ENCODE data around the gene OSBPL10. TPM values are rescaled to one million over a fixed set of nuclear protein-coding genes. Genes with fewer than 3 reads are reported as not detected.

Gene OSBPL10
- total RNA-seq, 1 donor from 2014 or later = 8.4 TPM

DNA sequence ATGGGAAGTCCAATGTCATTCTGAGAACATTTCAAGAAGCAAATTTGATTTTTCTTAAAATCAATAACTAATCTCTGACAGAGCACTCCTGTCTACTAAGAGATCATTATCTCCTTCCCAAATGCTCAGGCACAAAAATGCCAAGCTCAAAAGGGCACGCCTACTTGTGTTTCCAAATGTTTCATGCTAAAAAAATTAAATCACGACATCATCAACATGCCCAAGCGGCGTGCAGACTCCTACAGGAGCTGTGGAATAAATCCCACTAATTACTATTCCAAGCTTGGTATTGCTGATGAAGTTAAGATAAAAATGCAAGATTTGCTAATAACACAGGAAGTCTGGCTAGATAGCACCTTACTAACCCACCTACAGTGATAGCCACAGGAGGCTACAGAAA lies 140.8 kb downstream of the OSBPL10 start:
- no peaks in the 10 kb centered on the region for H3K79me2 ChIP-seq (ENCODE audit: low read depth)
- no peaks in the 10 kb centered on the region for H3K27me3 ChIP-seq
- H3K4me3 ChIP-seq = no peak overlapping the region
- no peak for DNase-seq (ENCODE audit: low spot score)
- Mint-ChIP-seq H3K4me3 (no peak overlapping the region), H3K4me1 (peaks cover 2% of the 10 kb centered on the region), H3K27me3 (ENCODE audit: insufficient read depth, low read depth) (no peaks in the 10 kb centered on the region), H3K9me3 (no peaks in the 10 kb centered on the region), H3K27ac (no peak overlapping the region), H3K36me3 (no peaks in the 10 kb centered on the region)
- no peak overlapping the region for H2AFZ ChIP-seq (replicated peaks)
- TF ChIP-seq, protein P1, sequence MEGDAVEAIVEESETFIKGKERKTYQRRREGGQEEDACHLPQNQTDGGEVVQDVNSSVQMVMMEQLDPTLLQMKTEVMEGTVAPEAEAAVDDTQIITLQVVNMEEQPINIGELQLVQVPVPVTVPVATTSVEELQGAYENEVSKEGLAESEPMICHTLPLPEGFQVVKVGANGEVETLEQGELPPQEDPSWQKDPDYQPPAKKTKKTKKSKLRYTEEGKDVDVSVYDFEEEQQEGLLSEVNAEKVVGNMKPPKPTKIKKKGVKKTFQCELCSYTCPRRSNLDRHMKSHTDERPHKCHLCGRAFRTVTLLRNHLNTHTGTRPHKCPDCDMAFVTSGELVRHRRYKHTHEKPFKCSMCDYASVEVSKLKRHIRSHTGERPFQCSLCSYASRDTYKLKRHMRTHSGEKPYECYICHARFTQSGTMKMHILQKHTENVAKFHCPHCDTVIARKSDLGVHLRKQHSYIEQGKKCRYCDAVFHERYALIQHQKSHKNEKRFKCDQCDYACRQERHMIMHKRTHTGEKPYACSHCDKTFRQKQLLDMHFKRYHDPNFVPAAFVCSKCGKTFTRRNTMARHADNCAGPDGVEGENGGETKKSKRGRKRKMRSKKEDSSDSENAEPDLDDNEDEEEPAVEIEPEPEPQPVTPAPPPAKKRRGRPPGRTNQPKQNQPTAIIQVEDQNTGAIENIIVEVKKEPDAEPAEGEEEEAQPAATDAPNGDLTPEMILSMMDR (IDR thresholded peaks at IDR 0.05) = no peak
- TF ChIP-seq EZH2phosphoT487 (IDR thresholded peaks at IDR 0.05) = no peak
- TF ChIP-seq EZH2 (IDR thresholded peaks at IDR 0.05) = no peak
- no peaks in the 10 kb centered on the region for H3K36me3 ChIP-seq
- no peak overlapping the region for H3K4me2 ChIP-seq
- H3K4me1 ChIP-seq = peaks cover 6% of the 10 kb centered on the region
- no peaks in the 10 kb centered on the region for H3K9me3 ChIP-seq (ENCODE audit: low read depth)
- H4K20me1 ChIP-seq (ENCODE audit: low read depth) = no peaks in the 10 kb centered on the region
- H3K9ac ChIP-seq = no peak overlapping the region
- no peak overlapping the region for H3K27ac ChIP-seq
- H3F3A ChIP-seq (ENCODE audit: low read depth) = no peaks in the 10 kb centered on the region

DNA sequence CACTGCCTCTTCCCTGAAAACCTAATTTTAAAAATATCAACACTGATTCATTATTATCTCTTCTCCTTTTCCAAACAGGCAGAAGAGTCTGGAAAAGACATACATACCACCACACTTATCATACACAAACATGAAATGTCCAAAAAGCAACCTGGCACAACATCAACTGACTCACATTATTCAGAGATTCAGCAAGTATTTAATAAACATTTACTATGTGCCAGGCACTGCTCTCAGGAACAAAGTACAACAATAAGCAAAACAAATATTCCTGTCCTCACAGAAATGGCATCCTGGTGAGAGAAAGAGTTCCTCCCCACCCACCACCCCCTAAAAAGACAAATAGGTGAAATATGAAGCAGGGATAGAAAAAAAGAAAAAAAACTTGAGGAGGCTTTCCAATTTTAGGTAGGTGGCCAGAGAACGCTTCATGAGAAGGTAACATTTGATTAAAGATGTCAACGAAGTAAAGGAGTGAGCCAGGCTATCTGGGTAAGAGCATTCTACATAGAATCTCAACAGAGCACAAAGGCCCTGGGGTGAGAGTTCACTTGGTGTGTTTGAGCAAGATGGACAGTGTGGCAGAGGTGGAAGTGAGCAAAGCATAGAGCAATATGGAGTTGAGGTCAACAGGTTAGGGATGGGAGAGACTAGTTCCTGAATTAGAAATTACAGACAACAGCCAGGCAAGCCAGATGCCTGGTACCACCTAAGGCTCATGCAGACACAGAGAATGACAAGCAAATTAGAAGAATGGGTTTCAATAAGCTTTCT lies 141.7 kb downstream of the OSBPL10 start:
- Histone ChIP-seq H4K20me1 (ENCODE audit: low read depth) (no peaks in the 10 kb centered on the region), H3K4me1 (peaks cover 6% of the 10 kb centered on the region), H3K4me3 (no peak overlapping the region), H3K36me3 (no peaks in the 10 kb centered on the region), H3K27me3 (no peaks in the 10 kb centered on the region), H3K9me3 (ENCODE audit: low read depth) (no peaks in the 10 kb centered on the region), H3F3A (ENCODE audit: low read depth) (no peaks in the 10 kb centered on the region), H2AFZ (replicated peaks) (no peak overlapping the region), H3K79me2 (ENCODE audit: low read depth) (no peaks in the 10 kb centered on the region), H3K4me2 (no peak overlapping the region), H3K9ac (no peak overlapping the region), H3K27ac (no peak overlapping the region)
- Mint-ChIP-seq H3K27me3 (ENCODE audit: insufficient read depth, low read depth) (no peaks in the 10 kb centered on the region), H3K27ac (no peak overlapping the region), H3K4me3 (no peak overlapping the region), H3K4me1 (peaks cover 2% of the 10 kb centered on the region), H3K36me3 (no peaks in the 10 kb centered on the region), H3K9me3 (no peaks in the 10 kb centered on the region)
- TF ChIP-seq EZH2phosphoT487 (IDR thresholded peaks at IDR 0.05) (no peak), EZH2 (IDR thresholded peaks at IDR 0.05) (no peak)
- TF ChIP-seq, protein P1 (IDR thresholded peaks at IDR 0.05) = no peak
- DNase-seq (ENCODE audit: low spot score) = no peak

DNA sequence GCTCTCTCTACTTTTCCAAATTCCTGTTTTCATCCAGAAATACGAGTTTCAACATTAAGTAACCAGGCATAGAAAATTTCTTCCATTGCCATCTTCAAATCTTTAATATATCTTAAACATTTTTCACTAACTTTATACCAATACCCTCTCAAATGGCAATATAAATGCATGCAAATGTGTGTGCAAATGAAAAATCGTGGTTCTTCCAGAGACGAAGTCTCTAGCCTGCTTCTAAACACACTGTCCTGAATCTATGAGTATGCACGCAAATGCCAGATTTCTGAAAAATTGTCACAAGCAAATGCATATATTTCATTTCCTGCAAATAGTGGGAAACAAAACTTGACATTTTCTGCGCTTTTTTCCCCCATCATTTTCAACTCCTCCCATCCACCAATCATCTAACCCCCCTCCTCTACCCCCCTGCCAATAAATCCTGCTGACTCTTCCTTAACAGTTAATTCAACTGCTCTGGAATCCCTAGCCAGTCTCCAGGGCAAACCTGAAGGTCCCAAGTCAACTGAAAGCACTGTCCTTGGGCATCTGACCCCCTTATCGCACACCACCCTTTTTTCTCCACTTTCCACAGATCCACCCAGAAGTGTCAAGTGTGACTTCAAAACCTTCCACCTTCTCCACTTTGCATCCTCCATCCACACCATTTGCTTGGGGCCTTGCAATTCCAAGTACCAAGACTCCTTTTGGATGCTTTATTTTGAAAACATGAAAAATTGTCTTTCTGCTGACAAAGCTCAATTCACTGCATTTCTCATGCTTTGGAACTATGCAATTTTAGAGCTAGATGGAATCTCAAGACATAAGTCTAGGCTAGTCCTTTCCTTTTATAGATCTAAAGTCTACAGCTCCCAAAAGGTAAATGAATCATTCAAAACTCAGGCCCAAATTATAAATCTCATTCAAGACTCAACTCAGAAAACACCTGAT lies 144.7 kb downstream of the OSBPL10 start:
- H3K9me3 ChIP-seq (ENCODE audit: low read depth) = no peaks in the 10 kb centered on the region
- no peaks in the 10 kb centered on the region for H3K79me2 ChIP-seq (ENCODE audit: low read depth)
- H3K4me3 ChIP-seq = no peak overlapping the region
- H3K27ac ChIP-seq = no peak overlapping the region
- Mint-ChIP-seq H3K36me3 (no peaks in the 10 kb centered on the region), H3K27me3 (ENCODE audit: insufficient read depth, low read depth) (no peaks in the 10 kb centered on the region), H3K27ac (no peak overlapping the region), H3K4me1 (no peaks in the 10 kb centered on the region), H3K4me3 (no peak overlapping the region), H3K9me3 (no peaks in the 10 kb centered on the region)
- H2AFZ ChIP-seq (replicated peaks) = peak overlapping the region; percentile 73
- H3K36me3 ChIP-seq = no peaks in the 10 kb centered on the region
- H3K27me3 ChIP-seq = no peaks in the 10 kb centered on the region
- H4K20me1 ChIP-seq (ENCODE audit: low read depth) = no peaks in the 10 kb centered on the region
- no peak for DNase-seq (ENCODE audit: low spot score)
- TF ChIP-seq EZH2 (IDR thresholded peaks at IDR 0.05) (no peak), EZH2phosphoT487 (IDR thresholded peaks at IDR 0.05) (no peak)
- TF ChIP-seq, protein P1 (IDR thresholded peaks at IDR 0.05) = no peak
- H3K4me2 ChIP-seq = no peak overlapping the region
- H3F3A ChIP-seq (ENCODE audit: low read depth) = no peaks in the 10 kb centered on the region
- H3K4me1 ChIP-seq = peaks cover 6% of the 10 kb centered on the region
- H3K9ac ChIP-seq = no peak overlapping the region

Data from neural progenitor cell (in vitro differentiated cells).